ENCODE data around the gene PRR16. TPM values are rescaled to one million over a fixed set of nuclear protein-coding genes. Genes with fewer than 3 reads are reported as not detected.

PRR16 gene
- total RNA-seq, 1 experiment from 2014 or later = 0.42 TPM

DNA sequence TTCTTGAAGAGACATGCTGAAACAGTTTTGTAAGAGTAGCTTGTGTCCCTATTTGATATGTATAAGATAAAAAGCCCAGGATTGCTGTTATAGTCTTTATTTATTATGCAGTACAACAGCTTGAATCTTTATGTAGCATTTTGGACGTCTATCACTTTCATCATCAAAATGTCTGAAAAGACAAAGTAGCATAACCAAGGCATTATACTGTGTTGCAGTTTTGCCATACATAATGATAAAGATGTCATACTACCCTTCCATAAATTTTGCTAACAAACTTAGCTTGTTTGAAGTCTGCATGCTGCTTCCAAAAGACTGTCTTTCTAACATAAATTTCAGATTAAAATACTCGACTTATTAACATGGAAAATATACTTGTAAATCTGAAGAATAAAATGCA lies 127.8 kb downstream of the PRR16 start:
- POLR2A ChIA-PET = no interaction called here
- ATAC-seq = no peak
- CTCF ChIA-PET = no interaction called here
- H3K27me3 Mint-ChIP-seq (ENCODE audit: low read depth) = no peaks in the 10 kb centered on the region
- no peak for TF ChIP-seq FOXJ3 (CRISPR knock-in tag; IDR thresholded peaks at IDR 0.05; ENCODE audit: borderline replicate concordance)
- TF ChIP-seq, protein P1, sequence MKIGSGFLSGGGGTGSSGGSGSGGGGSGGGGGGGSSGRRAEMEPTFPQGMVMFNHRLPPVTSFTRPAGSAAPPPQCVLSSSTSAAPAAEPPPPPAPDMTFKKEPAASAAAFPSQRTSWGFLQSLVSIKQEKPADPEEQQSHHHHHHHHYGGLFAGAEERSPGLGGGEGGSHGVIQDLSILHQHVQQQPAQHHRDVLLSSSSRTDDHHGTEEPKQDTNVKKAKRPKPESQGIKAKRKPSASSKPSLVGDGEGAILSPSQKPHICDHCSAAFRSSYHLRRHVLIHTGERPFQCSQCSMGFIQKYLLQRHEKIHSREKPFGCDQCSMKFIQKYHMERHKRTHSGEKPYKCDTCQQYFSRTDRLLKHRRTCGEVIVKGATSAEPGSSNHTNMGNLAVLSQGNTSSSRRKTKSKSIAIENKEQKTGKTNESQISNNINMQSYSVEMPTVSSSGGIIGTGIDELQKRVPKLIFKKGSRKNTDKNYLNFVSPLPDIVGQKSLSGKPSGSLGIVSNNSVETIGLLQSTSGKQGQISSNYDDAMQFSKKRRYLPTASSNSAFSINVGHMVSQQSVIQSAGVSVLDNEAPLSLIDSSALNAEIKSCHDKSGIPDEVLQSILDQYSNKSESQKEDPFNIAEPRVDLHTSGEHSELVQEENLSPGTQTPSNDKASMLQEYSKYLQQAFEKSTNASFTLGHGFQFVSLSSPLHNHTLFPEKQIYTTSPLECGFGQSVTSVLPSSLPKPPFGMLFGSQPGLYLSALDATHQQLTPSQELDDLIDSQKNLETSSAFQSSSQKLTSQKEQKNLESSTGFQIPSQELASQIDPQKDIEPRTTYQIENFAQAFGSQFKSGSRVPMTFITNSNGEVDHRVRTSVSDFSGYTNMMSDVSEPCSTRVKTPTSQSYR (CRISPR knock-in tag; IDR thresholded peaks at IDR 0.05) = no peak
- TF ChIP-seq, protein P2, sequence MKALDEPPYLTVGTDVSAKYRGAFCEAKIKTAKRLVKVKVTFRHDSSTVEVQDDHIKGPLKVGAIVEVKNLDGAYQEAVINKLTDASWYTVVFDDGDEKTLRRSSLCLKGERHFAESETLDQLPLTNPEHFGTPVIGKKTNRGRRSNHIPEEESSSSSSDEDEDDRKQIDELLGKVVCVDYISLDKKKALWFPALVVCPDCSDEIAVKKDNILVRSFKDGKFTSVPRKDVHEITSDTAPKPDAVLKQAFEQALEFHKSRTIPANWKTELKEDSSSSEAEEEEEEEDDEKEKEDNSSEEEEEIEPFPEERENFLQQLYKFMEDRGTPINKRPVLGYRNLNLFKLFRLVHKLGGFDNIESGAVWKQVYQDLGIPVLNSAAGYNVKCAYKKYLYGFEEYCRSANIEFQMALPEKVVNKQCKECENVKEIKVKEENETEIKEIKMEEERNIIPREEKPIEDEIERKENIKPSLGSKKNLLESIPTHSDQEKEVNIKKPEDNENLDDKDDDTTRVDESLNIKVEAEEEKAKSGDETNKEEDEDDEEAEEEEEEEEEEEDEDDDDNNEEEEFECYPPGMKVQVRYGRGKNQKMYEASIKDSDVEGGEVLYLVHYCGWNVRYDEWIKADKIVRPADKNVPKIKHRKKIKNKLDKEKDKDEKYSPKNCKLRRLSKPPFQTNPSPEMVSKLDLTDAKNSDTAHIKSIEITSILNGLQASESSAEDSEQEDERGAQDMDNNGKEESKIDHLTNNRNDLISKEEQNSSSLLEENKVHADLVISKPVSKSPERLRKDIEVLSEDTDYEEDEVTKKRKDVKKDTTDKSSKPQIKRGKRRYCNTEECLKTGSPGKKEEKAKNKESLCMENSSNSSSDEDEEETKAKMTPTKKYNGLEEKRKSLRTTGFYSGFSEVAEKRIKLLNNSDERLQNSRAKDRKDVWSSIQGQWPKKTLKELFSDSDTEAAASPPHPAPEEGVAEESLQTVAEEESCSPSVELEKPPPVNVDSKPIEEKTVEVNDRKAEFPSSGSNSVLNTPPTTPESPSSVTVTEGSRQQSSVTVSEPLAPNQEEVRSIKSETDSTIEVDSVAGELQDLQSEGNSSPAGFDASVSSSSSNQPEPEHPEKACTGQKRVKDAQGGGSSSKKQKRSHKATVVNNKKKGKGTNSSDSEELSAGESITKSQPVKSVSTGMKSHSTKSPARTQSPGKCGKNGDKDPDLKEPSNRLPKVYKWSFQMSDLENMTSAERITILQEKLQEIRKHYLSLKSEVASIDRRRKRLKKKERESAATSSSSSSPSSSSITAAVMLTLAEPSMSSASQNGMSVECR (CRISPR knock-in tag; IDR thresholded peaks at IDR 0.05; ENCODE audit: borderline replicate concordance) = no peak
- no peak for TF ChIP-seq FOXP1 (CRISPR knock-in tag; IDR thresholded peaks at IDR 0.05; ENCODE audit: borderline replicate concordance)
- TF ChIP-seq JAZF1 (CRISPR knock-in tag; IDR thresholded peaks at IDR 0.05) = no peak
- TF ChIP-seq, protein P3, sequence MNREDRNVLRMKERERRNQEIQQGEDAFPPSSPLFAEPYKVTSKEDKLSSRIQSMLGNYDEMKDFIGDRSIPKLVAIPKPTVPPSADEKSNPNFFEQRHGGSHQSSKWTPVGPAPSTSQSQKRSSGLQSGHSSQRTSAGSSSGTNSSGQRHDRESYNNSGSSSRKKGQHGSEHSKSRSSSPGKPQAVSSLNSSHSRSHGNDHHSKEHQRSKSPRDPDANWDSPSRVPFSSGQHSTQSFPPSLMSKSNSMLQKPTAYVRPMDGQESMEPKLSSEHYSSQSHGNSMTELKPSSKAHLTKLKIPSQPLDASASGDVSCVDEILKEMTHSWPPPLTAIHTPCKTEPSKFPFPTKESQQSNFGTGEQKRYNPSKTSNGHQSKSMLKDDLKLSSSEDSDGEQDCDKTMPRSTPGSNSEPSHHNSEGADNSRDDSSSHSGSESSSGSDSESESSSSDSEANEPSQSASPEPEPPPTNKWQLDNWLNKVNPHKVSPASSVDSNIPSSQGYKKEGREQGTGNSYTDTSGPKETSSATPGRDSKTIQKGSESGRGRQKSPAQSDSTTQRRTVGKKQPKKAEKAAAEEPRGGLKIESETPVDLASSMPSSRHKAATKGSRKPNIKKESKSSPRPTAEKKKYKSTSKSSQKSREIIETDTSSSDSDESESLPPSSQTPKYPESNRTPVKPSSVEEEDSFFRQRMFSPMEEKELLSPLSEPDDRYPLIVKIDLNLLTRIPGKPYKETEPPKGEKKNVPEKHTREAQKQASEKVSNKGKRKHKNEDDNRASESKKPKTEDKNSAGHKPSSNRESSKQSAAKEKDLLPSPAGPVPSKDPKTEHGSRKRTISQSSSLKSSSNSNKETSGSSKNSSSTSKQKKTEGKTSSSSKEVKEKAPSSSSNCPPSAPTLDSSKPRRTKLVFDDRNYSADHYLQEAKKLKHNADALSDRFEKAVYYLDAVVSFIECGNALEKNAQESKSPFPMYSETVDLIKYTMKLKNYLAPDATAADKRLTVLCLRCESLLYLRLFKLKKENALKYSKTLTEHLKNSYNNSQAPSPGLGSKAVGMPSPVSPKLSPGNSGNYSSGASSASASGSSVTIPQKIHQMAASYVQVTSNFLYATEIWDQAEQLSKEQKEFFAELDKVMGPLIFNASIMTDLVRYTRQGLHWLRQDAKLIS (CRISPR knock-in tag; IDR thresholded peaks at IDR 0.05; ENCODE audit: borderline replicate concordance) = no peak
- H3K4me3 Mint-ChIP-seq = no peak overlapping the region
- H3K36me3 Mint-ChIP-seq = no peaks in the 10 kb centered on the region
- no peak for DNase-seq (ENCODE audit: low spot score)
- peaks cover 3% of the 10 kb centered on the region; the same call in 1 of the 2 replicates for H3K9me3 Mint-ChIP-seq
- no peak overlapping the region for H3K27ac Mint-ChIP-seq
- H3K4me1 Mint-ChIP-seq = no peaks in the 10 kb centered on the region

DNA sequence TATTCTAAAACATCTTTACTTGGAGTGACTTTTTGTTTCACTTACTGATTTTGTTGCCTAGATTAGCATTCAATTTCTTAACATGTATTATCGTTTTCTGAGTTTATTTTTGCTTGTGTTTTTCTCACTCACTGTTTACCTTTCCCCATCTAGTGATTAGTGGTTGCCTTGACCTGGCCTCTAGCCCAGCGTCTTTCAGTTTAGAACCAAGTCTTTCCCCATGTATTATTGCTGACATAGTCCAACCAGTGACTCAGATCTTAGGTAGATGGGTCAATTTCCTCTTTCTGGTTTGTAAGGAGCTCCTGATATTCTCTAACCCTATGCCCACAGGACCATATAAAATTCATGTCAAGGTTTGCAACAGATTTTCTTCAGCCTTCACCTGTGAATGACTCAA lies 135.5 kb downstream of the PRR16 start:
- CTCF ChIA-PET = no interaction called here

DNA sequence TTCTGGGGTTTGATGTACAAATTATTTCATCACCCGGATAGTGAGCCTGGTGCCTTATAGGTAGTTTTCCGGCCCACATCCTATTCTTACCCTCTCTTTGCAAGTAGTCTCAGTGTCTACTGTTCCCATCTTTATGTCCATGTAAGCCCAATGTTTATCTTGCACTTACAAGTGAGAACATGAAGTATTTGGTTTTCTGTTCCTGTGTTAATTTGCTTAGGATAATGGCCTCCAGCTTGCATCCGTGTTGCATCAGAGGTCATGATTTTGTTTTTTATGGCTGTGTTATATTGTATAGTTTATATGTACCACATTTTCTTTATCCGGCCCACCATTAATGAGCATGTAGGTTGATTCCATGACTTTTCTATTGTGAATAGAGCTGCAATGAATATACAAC lies 136.5 kb downstream of the PRR16 start:
- H3K27me3 Mint-ChIP-seq (ENCODE audit: low read depth) = peaks cover 14% of the 10 kb centered on the region

More for the DNA sequence above, 135.5 kb downstream of the PRR16 start:
- DNase-seq (ENCODE audit: low spot score) (no peak), ATAC-seq (no peak)
- H3K9me3 Mint-ChIP-seq = peaks cover 9% of the 10 kb centered on the region
- H3K4me1 Mint-ChIP-seq = no peaks in the 10 kb centered on the region
- TF ChIP-seq, protein P4, sequence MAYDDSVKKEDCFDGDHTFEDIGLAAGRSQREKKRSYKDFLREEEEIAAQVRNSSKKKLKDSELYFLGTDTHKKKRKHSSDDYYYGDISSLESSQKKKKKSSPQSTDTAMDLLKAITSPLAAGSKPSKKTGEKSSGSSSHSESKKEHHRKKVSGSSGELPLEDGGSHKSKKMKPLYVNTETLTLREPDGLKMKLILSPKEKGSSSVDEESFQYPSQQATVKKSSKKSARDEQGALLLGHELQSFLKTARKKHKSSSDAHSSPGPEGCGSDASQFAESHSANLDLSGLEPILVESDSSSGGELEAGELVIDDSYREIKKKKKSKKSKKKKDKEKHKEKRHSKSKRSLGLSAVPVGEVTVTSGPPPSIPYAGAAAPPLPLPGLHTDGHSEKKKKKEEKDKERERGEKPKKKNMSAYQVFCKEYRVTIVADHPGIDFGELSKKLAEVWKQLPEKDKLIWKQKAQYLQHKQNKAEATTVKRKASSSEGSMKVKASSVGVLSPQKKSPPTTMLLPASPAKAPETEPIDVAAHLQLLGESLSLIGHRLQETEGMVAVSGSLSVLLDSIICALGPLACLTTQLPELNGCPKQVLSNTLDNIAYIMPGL (CRISPR knock-in tag; IDR thresholded peaks at IDR 0.05) = no peak
- POLR2A ChIA-PET = no interaction called here
- H3K4me3 Mint-ChIP-seq = no peak overlapping the region
- H3K27me3 Mint-ChIP-seq (ENCODE audit: low read depth) = peaks cover 14% of the 10 kb centered on the region
- H3K27ac Mint-ChIP-seq = peak overlapping the region; percentile 2; the same call in 1 of the 2 replicates
- no peaks in the 10 kb centered on the region for H3K36me3 Mint-ChIP-seq

More for the DNA sequence above, 136.5 kb downstream of the PRR16 start:
- ChIA-PET POLR2A (no interaction called here), CTCF (no interaction called here)
- Mint-ChIP-seq H3K4me3 (no peak overlapping the region), H3K27ac (no peak overlapping the region), H3K36me3 (no peaks in the 10 kb centered on the region), H3K4me1 (0 out of 2 replicates have a peak, but pooled peaks cover under 1% of the 10 kb centered on the region), H3K9me3 (peaks cover 9% of the 10 kb centered on the region)
- ATAC-seq = no peak
- TF ChIP-seq SOX15 (CRISPR knock-in tag; IDR thresholded peaks at IDR 0.05) = no peak
- TF ChIP-seq NFE2L1 (CRISPR knock-in tag; IDR thresholded peaks at IDR 0.05) = no peak
- no peak for TF ChIP-seq FOXK1 (CRISPR knock-in tag; IDR thresholded peaks at IDR 0.05)
- TF ChIP-seq TP53 (CRISPR knock-in tag; IDR thresholded peaks at IDR 0.05) = no peak
- TF ChIP-seq, protein P5, sequence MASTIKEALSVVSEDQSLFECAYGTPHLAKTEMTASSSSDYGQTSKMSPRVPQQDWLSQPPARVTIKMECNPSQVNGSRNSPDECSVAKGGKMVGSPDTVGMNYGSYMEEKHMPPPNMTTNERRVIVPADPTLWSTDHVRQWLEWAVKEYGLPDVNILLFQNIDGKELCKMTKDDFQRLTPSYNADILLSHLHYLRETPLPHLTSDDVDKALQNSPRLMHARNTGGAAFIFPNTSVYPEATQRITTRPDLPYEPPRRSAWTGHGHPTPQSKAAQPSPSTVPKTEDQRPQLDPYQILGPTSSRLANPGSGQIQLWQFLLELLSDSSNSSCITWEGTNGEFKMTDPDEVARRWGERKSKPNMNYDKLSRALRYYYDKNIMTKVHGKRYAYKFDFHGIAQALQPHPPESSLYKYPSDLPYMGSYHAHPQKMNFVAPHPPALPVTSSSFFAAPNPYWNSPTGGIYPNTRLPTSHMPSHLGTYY (CRISPR knock-in tag; IDR thresholded peaks at IDR 0.05) = no peak
- TF ChIP-seq ZNF317 (CRISPR knock-in tag; IDR thresholded peaks at IDR 0.05; ENCODE audit: borderline replicate concordance, low read depth) = no peak
- TF ChIP-seq TEAD1 (CRISPR knock-in tag; IDR thresholded peaks at IDR 0.05) = no peak
- no peak for DNase-seq (ENCODE audit: low spot score)

All from WTC11 (cell line).